Measurements from ENCODE around the gene TMEM86B.
"Not testable (repeated sequence)": the region's sequence is repeated elsewhere in the genome, so short reads cannot be mapped to it uniquely, and the experiment has no call there.

Gene TMEM86B

GRCh38 chr19:55240713-55241020 is 12.1 kb upstream of the TMEM86B start:
- no peak for DNase-seq

DNA sequence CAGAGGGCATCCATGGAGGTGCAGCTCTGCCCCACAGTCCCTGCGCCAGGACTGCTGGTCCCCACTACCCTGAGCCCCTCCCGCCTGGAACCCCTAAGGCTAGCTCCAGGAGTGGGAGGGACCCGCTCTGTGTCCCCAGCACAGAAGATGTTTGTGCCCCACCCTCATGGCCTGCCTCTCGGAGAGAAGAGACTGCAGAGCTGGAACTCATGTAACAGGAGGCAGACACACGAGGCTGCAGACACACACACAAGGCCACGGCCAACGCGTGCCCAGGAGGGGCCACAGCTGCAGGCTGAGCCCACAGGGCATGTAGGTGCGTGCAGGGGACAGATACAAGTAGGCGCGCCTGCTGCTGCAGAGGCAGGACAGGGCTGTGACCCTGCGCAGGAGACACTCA is 10.4 kb upstream of the TMEM86B start:
- no peak for DNase-seq

DNA sequence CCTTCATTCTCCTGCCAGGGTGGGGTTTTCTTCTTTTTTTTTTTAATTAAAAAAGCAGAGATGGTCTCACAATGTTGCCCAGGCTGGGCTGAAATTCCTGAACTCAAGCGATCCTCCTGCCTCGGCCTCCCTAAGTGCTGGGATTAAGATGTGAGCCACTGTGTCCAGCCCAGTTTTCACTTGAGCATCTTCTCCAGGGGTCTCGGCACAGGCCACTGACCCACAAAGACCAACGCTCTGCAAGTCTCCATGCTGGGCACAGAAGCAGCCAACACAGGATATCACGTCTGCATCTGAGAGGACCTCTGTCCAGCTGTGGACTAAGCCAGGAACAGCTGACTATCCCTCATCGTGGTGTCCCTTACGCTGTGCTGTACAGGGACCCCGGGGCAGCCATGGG is 9.5 kb upstream of the TMEM86B start:
- DNase-seq = no peak

DNA sequence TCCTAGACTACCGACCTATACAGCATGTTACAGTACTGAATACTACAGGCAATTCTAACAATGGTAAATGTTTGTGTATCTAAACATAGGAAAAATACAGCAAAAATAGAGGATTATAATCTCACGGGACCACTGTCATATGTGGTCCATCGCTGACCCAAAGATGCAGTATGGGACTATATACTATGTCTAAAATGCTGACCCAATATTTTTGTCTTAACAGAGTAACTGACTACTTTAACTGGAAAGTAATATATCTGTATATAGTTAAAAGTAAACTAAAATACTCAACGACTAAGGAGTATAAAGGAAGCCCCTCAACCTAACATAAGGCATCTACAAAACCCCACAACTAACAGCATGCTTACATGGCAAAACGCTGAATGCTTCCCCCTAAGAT is 4.4 kb upstream of the TMEM86B start:
- DNase-seq = no peak

GRCh38 chr19:55232286-55232602 is 3.7 kb upstream of the TMEM86B start:
- no peak for DNase-seq

DNA sequence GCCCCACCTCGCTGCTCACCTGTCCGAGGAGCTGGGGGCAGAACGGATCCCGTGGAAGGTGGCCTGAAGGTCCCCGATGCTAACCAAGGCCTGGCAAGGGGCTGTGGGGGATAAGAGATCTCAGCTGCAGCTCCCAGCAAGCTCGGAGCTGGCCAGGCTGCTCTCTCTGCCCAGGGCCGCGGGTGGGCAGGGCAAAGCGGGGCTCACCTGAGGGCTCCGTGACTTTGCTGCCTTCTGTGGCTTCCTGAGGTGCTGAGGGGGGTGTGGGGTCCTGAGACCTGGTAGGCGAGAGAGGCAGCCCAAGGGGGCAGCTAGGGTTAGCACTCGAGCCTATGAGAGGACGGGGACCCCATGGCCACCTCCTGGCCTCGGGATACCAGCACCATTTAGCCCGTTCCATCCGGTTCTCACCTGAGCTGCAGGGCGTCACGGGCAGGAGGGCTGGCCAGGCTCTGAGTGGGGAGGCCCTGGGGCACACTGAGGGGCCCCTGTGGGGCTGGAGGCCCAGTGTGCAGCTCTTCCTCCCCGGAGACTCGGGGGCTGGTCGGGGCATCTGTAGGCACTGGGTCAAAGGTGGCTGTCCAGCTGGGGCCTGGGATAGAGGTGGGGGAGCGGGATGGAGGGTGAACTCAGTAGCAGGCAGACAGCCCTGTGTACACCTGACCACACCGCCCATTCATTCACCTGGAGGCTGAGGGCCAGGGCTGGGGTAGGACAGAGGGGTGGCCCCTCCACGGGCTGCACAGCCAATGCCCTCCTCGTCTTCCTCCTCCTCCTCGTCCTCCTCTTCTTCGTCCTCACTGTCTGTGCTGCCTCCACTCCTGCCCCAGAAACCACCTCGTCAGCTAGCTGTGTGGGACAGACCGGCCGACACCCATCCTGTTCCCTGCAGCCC is 3.1 kb upstream of the TMEM86B start:
- DNase-seq = no peak

GRCh38 chr19:55230780-55231179 is 2.2 kb upstream of the TMEM86B start:
- no peak for DNase-seq

DNA sequence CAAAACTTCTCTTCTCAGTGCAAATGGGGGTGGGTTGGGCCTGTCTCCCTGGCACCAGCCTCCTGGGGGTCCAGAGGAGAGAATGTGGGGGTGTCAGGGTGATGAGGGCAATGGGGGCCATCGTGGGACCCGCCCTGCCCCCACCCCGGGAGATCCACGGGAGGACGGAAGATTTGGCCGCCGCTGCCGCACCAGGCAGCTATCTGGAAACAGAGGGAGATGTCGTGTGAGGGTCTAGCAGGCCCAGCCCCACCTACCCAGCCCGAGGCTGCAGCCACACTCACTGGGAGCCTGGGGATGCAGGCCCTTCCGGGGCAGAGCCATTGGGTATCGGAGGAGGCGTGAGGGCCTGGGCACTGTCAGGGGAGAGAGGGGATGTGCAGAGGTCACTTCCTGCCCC is 1.8 kb upstream of the TMEM86B start:
- DNase-seq = no peak

DNA sequence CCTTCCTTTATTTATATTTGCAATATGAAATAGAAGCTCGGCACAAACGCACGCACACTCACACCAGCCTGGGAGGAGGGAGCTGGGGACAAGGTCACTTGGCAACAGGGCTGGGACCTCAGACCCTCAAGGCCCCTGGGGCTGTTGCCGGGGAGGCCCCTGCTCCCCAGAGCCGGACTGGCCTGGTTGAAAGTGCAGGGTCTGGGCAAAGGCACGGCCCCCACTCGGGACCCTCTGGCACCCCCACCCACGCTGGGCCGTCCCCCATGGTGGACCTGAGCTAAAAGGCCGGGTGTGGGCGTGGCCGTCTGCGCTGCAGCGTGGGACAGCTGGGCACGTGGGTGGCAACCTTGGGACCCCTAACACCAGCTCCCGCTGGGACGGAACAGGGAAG is 1.2 kb upstream of the TMEM86B start:
- DNase-seq = no peak

DNA sequence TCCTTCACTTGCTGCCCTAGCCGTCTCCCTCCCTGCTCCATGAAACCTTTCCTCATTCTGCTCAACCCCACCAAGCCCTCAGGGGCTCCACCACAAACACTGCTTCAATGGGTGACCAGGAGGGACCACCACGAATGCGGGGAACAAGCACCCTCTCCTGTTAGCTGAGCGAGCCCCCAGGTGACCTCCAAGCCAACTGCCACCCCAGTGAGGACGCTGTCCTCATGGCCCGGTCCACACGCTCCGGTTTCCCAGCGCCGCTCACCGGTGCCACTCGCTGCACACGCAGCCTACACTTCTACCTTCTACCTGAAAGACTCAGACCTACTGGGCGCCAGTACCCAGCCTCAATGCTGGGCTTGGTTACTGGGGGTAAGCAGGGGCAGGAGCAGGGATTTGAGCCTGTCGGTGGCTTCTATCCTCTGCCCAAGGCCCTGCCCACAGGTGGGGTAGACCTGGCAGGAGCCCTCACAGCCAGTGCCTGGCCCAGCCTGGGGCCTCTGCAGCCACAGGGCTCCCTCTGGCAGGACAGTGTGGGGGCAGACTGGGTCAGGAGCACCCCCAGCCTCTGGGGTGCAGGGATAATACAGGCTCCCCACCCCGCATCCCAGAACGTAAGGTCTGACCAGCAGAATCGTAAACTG is 704 bp upstream of the TMEM86B start:
- DNase-seq = no peak

DNA sequence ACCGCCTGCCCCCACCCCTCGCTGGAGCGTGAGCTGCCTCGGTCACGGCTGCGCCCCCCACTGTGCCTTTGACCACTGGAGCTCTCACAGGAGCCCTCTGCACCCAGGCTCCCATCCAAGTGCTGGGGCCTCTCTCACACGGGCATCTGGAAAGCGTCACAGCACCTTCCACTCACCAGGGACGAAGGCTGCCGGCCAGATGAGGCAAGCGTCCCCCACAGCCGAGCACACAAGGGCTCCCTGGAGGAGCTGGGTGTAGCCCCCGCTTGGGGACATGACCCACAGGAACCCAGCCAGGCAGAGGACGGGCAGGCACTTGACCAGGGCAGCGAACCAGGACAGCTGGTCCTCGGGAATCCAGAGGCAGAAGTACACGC is 560 bp downstream of the TMEM86B start:
- no peak for DNase-seq

DNA sequence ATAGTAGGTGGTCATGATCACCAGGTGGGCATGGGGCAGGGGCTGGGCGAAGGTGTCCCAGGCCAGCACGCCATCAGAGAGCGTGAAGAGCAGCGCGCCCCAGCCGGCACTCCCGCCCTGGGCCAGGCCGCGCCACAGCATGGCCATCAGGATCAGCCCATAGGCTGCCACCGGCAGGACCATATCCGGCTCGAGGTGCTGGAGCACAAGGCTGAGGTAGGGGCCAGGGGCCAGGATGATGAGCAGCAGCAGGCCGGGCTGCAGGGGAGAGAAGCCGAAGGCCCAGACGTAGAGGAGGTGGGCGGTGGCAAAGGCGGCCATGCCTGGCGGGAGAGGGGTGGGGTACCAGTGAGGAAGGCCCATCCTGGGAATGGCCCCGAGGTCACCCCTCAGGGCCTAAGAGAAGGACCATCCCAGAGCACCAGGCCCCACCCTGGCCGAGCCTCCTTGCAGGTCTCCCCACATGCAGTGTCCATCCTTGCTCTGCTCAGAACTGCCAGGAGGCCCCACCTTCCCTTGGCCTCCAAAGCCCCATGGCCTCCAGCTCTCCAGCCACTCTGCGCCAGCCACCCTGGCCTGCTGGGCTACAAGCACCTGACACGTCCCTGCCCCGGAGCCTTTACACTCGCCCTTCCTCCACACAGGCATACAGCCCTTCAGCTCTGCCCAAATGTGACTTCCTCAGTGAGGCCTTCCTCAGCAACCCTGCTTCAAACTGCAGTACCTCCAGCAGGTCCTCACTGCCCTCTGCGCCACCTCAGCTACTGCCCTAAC is 1.1 kb downstream of the TMEM86B start:
- no peak for DNase-seq

DNA sequence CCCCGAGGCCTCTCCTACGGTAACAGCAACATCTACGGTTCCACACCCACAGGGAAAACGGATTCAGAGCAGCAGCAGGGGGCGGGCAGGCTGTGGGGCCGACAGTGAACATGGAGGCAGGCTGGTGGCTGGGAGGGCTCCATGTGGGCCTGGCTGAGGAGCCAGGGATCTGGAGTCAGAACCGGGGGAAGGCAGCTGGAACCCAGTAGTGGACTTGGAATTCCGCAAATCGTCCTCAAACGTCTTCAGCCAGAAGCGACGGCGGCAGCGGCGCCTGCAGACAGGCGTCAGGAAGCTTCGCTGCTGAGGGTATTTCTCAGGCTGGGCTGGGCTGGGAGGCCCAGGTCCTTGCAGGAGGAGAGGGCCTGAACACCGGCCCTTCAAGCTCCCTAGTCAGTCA is 1.8 kb downstream of the TMEM86B start:
- no peak for DNase-seq

GRCh38 chr19:55226273-55226672 is 2.3 kb downstream of the TMEM86B start:
- no peak for DNase-seq

- no peak for DNase-seq
Measured at GRCh38 chr19:55225415-55225958, 3.1 kb downstream of the TMEM86B start.

DNA sequence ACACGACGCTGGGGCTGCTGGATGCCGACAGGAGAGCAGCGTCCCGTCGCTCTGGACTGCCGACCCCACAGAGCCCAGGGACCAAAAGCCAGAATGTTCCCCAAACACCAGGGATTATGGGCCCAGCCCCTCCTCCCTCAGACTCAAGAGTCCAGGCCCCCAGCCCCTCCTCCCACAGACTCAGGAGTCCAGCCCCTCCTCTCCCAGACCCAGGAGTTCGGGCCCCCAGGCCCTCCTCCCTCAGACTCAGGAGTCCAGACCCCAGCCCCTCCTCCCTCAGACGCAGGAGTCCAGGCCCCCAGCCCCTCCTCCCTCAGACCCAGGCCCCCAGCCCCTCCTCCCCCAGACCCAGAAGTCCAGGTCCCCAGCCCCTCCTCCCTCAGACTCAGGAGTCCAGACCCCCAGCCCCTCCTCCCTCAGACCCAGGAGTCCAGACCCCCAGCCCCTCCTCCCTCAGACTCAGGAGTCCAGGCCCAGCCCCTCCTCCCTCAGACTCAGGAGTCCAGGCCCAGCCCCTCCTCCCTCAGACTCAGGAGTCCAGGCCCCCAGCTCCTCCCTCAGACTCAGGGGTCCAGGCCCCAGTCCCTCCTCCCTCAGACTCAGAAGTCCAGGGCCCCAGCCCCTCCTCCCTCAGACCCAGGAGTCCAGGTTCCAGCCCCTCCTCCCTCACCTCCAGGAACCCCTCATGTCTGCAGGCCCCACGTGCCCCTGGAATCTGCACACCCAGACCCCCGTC is 3.7 kb downstream of the TMEM86B start:
- DNase-seq = not testable (repeated sequence)

- DNase-seq = no peak
Measured at GRCh38 chr19:55224038-55224665, 4.4 kb downstream of the TMEM86B start.

DNA sequence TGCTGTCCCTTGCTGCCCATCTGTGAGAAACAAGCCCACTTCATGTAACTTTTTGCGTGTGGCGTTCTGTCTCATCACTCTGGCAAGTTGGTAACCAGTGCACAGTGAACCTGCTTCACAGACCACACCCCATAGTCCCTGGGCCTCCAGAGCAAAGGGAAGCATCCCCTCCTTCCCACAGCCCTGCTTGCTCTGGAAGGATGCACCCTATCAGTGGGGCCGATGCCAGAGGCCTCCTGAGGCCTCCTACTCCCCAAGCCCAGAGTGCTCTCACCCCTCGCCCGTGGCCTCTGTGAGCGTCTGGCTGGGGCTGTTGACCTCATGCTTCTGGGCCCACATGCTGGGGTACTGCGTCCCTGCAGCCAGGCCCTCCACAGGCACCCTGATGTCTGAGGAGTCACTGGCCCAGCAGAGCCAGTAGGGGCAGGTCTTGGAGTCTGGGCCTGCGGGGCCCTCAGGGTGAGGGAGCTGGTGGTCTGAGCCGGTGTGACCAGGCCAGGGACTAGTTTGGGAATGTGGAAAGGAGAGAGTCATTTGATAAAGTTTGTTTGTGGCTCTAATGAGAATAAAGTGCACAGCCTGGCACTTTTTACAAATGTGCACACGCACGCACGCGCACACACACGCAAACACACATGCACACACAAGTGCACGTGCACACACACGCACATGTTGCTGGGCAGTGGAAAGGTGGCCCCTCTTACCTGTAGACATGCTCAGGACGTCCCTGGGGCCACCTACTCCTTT is 5.1 kb downstream of the TMEM86B start:
- no peak for DNase-seq

GRCh38 chr19:55220525-55220924 is 8.0 kb downstream of the TMEM86B start:
- no peak for DNase-seq

GRCh38 chr19:55216461-55217198 is 11.9 kb downstream of the TMEM86B start:
- peak; percentile 66 for DNase-seq

DNA sequence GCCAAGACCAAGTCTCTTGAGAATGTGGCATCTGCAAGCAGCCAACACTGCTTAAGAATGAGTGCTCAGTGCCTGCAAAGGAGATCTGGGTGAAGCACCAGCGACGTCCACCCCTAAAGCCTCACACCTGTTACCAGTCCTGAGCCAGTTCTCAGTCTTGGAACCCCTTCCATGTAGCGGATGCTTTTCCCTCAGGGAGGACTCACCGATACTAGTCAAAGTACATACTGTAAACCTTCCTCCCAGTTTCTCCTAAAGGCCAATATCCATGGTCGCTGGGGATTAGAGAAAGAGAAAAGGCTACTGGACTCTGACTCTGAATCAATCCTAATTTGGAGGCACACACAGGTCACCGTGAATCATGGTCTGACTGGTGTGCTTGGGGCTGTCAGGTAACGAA is 15.0 kb downstream of the TMEM86B start:
- DNase-seq = no peak
